HG03097 (cell line): ENCODE data around the gene LPAR2.
"Not testable (repeated sequence)": the region's sequence is repeated elsewhere in the genome, so short reads cannot be mapped to it uniquely, and the experiment has no call there.

Experiments
- ATAC-seq: cut with Tn5 transposase; IDR thresholded peaks from one replicate; pipeline ENCODE4 v1.9.1; 2021; ENCODE audit not compliant: unreplicated experiment, low FRiP score

The LPAR2 gene

GRCh38 chr19:19602136-19602712, 25.8 kb downstream of the LPAR2 start:
- no peak for ATAC-seq

- ATAC-seq, result no peak
These were observed 27.2 kb downstream of the LPAR2 start for GRCh38 chr19:19600793-19601330.

- not testable (repeated sequence) for ATAC-seq
These were observed 29.1 kb downstream of the LPAR2 start for GRCh38 chr19:19598728-19599451.

- peak; percentile 58 for ATAC-seq
These were observed 30.2 kb downstream of the LPAR2 start for GRCh38 chr19:19597809-19598306.

GRCh38 chr19:19595171-19595701, 32.8 kb downstream of the LPAR2 start:
- no peak for ATAC-seq

- ATAC-seq, result no peak
These were observed 33.6 kb downstream of the LPAR2 start for GRCh38 chr19:19594381-19594780.

GRCh38 chr19:19592690-19593089, 35.3 kb downstream of the LPAR2 start:
- no peak for ATAC-seq

- ATAC-seq, result peak; percentile 55
These were observed 36.7 kb downstream of the LPAR2 start for GRCh38 chr19:19591133-19591825.

GRCh38 chr19:19588546-19588945, 39.5 kb downstream of the LPAR2 start:
- no peak for ATAC-seq

- ATAC-seq, result no peak
These were observed 40.2 kb downstream of the LPAR2 start for GRCh38 chr19:19587771-19588170.

GRCh38 chr19:19584356-19584755, 43.7 kb downstream of the LPAR2 start:
- ATAC-seq, result no peak

- ATAC-seq, result no peak
These were observed 45.5 kb downstream of the LPAR2 start for GRCh38 chr19:19582471-19582870.

- no peak for ATAC-seq
These were observed 46.6 kb downstream of the LPAR2 start for GRCh38 chr19:19581391-19581790.

- no peak for ATAC-seq
These were observed 47.6 kb downstream of the LPAR2 start for GRCh38 chr19:19580418-19580817.

- no peak for ATAC-seq
These were observed 48.3 kb downstream of the LPAR2 start for GRCh38 chr19:19579533-19580361.

- no peak for ATAC-seq
These were observed 49.8 kb downstream of the LPAR2 start for GRCh38 chr19:19578252-19578651.

- no peak for ATAC-seq
These were observed 52.6 kb downstream of the LPAR2 start for GRCh38 chr19:19575411-19575810.
